GM23338 (cell line): Measurements from ENCODE around the gene ZNF33B. TPM values are rescaled to one million over a fixed set of nuclear protein-coding genes. Genes with fewer than 3 reads are reported as not detected.

Experiments used
- ATAC-seq: fragments of 200-7000 bp; cut with Tn5 transposase; 3 replicates; pipeline ENCODE4 v1.9.1; 2020
- DNase-seq: peaks from one replicate; pipeline ENCODE4 v3.0.0-alpha.2; 2015; ENCODE audit warnings: low spot score
- H2AFZ ChIP-seq: fragments of 200-600 bp; sonication (generic); 2 replicates; pipeline ENCODE4 v1.8.0; 2016; ENCODE audit warnings: antibody characterized with exemption, mild to moderate bottlenecking, moderate library complexity
- H3F3A ChIP-seq: fragments of 200-600 bp; sonication (generic); replicated peaks from 2 replicates; pipeline ENCODE4 v1.8.0; 2017; ENCODE audit warnings: antibody characterized with exemption, mixed run types, low read depth
- H3K27ac ChIP-seq: fragments of 200-600 bp; sonication (generic); 2 replicates; pipeline ENCODE4 v1.6.1; 2016; ENCODE audit warnings: low read depth
- H3K27me3 ChIP-seq: fragments of 200-600 bp; sonication (generic); 2 replicates; pipeline ENCODE4 v1.8.0; 2016; ENCODE audit warnings: mild to moderate bottlenecking, mixed run types, moderate library complexity; ENCODE audit not compliant: insufficient read depth
- H3K36me3 ChIP-seq: fragments of 200-600 bp; sonication (generic); 2 replicates; pipeline ENCODE4 v1.8.0; 2016; ENCODE audit warnings: mild to moderate bottlenecking; ENCODE audit not compliant: insufficient read depth
- H3K4me1 ChIP-seq: fragments of 200-600 bp; sonication (generic); 2 replicates; pipeline ENCODE4 v1.8.0; 2016; ENCODE audit warnings: mild to moderate bottlenecking, moderate library complexity; ENCODE audit not compliant: insufficient read depth
- H3K4me2 ChIP-seq: fragments of 200-600 bp; sonication (generic); 2 replicates; pipeline ENCODE4 v1.7.1; 2017; ENCODE audit warnings: mixed run types
- H3K4me3 ChIP-seq: fragments of 200-600 bp; sonication (generic); 2 replicates; pipeline ENCODE4 v1.6.1; 2016; ENCODE audit warnings: mixed run types
- H3K79me2 ChIP-seq: fragments of 200-600 bp; sonication (generic); replicated peaks from 2 replicates; pipeline ENCODE4 v1.8.0; 2017; ENCODE audit warnings: mild to moderate bottlenecking; ENCODE audit not compliant: insufficient read depth
- H3K9me2 ChIP-seq: fragments of 200-600 bp; sonication (generic); 2 replicates; pipeline ENCODE4 v1.8.0; 2017; ENCODE audit not compliant: insufficient read depth
- H4K20me1 ChIP-seq: fragments of 200-600 bp; sonication (generic); replicated peaks from 2 replicates; pipeline ENCODE4 v1.8.0; 2017; ENCODE audit warnings: mild to moderate bottlenecking; ENCODE audit not compliant: insufficient read depth
- H3K27ac Mint-ChIP-seq: 2 replicates; pipeline ENCODE4 v1.8.0; 2020; ENCODE audit warnings: inconsistent platforms, mild to moderate bottlenecking, moderate library complexity, mixed read lengths
- H3K27me3 Mint-ChIP-seq: 3 replicates; pipeline ENCODE4 v1.8.0; 2022; ENCODE audit warnings: low read depth, mild to moderate bottlenecking, moderate library complexity, mixed read lengths, inconsistent platforms; ENCODE audit not compliant: insufficient read depth, poor library complexity
- H3K36me3 Mint-ChIP-seq: 3 replicates; pipeline ENCODE4 v1.8.0; 2021; ENCODE audit warnings: low read depth, mild to moderate bottlenecking, inconsistent platforms, moderate library complexity, mixed read lengths
- H3K4me1 Mint-ChIP-seq: 3 replicates; pipeline ENCODE4 v1.8.0; 2020; ENCODE audit warnings: mild to moderate bottlenecking, inconsistent platforms, mixed read lengths
- H3K4me3 Mint-ChIP-seq: 3 replicates; pipeline ENCODE4 v1.8.0; 2021; ENCODE audit warnings: moderate library complexity, mild to moderate bottlenecking, inconsistent platforms, mixed read lengths
- H3K9me3 Mint-ChIP-seq: 3 replicates; pipeline ENCODE4 v1.8.0; 2020; ENCODE audit warnings: moderate library complexity, mild to moderate bottlenecking, inconsistent platforms, mixed read lengths
- EZH2 ChIP-seq: fragments of 200-600 bp; sonication (generic); IDR thresholded peaks from one replicate; pipeline ENCODE4 v1.8.0; 2017; ENCODE audit warnings: antibody characterized with exemption, mild to moderate bottlenecking, low read depth; ENCODE audit not compliant: unreplicated experiment
- JUNB ChIP-seq: IDR thresholded peaks from one replicate; pipeline ENCODE4 v1.6.1; 2016; ENCODE audit warnings: antibody characterized with exemption; ENCODE audit not compliant: unreplicated experiment
- STAT1 ChIP-seq: IDR thresholded peaks from one replicate; pipeline ENCODE4 v1.6.1; 2016; ENCODE audit warnings: antibody characterized with exemption; ENCODE audit not compliant: unreplicated experiment
- polyA plus RNA-seq: library from polyadenylated mRNA; unstranded; fragments of >200 nt; fragmentation: Nextera tagmentation; extraction: Ambion mirVana; gene quantifications from 2 replicates; pipeline ENCODE4 v1.2.1, GENCODE V29; 2016
- total RNA-seq: library from RNA; depleted of rRNA; stranded (reverse); fragments of >200 nt; shearing (Covaris generic); gene quantifications from 2 replicates; pipeline ENCODE4 v1.2.3, GENCODE V29; 2014
- TF ChIP-seq, protein P1 (sequence below): IDR thresholded peaks from one replicate; pipeline ENCODE4 v1.6.1; 2018; ENCODE audit warnings: antibody characterized with exemption; ENCODE audit not compliant: unreplicated experiment
- TF ChIP-seq, protein P2 (sequence below): fragments of 250-450 bp; sonication (Bioruptor Pico); IDR thresholded peaks from 2 replicates; pipeline ENCODE4 v1.5.0; 2020; ENCODE audit warnings: mild to moderate bottlenecking, moderate library complexity

ZNF33B gene
- total and polyA plus RNA-seq, 2 experiments from 2014 or later, result 14.4 to 17.2 TPM

DNA sequence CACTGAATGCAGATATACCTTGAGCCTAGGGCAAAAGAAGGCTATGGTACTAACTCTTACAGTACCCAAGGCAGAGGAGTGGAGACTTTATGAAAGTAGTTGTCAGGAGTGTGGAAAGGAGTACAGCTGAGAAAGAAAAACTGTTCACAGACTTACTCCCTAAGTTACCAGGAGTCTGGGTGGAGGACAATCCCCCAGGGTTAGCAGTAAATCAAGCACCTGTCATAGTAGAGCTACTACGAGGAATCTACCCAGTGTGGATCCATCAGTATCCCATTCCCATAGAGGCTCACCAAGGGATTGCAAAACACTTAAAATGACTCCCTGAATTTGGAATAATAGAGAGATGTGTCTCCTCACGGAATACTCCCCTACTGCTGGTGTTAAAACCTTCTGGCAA is 10.1 kb upstream of the ZNF33B start (continued):
- TF ChIP-seq EZH2, result no peak

DNA sequence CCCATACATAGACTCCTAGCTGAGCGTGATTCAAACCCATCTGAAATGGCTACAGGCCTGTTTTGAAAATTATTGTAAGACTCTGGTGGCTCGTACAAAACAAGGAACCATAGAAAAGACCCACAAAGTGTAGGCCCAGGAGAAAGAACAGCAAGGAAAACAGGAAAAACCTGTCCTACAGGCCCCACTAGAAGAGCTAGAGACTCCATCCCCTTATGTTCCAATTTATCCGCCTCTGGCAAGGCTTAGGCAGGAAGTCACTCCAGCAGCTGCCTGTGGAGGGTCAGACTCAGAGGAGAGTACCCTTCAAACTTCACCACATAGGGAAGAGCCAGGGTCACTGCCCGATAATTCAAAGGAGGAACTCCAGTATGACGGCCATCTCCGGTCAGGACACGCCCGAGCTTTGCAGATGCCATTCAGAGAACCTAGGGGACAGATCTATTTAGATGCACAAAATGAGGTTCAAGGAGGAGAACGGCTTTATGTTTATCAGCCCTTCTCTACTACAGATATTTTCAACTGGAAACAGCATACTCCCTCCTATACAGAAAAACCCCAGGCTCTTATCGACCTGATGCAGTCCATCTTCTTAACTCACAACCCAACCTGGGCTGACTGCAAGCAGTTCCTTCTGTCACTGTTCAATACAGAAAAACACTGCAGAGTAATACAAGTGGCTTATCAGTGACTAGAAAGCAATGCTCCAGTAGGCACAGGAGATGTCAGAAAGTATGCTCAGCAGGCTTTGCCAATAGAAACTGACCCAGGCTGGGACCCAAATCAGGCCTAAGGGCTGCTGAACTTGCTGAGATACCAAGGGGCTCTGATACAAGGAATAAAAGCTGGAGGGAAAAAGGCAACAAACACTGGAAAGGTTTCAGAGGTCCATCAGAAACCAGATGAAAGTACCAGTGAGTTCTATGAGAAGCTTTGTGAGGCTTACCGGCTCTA is 8.6 kb upstream of the ZNF33B start:
- DNase-seq (peak; percentile 5), ATAC-seq (no peak)
- H3K36me3 ChIP-seq, result no peaks in the 10 kb centered on the region
- TF ChIP-seq, protein P1, sequence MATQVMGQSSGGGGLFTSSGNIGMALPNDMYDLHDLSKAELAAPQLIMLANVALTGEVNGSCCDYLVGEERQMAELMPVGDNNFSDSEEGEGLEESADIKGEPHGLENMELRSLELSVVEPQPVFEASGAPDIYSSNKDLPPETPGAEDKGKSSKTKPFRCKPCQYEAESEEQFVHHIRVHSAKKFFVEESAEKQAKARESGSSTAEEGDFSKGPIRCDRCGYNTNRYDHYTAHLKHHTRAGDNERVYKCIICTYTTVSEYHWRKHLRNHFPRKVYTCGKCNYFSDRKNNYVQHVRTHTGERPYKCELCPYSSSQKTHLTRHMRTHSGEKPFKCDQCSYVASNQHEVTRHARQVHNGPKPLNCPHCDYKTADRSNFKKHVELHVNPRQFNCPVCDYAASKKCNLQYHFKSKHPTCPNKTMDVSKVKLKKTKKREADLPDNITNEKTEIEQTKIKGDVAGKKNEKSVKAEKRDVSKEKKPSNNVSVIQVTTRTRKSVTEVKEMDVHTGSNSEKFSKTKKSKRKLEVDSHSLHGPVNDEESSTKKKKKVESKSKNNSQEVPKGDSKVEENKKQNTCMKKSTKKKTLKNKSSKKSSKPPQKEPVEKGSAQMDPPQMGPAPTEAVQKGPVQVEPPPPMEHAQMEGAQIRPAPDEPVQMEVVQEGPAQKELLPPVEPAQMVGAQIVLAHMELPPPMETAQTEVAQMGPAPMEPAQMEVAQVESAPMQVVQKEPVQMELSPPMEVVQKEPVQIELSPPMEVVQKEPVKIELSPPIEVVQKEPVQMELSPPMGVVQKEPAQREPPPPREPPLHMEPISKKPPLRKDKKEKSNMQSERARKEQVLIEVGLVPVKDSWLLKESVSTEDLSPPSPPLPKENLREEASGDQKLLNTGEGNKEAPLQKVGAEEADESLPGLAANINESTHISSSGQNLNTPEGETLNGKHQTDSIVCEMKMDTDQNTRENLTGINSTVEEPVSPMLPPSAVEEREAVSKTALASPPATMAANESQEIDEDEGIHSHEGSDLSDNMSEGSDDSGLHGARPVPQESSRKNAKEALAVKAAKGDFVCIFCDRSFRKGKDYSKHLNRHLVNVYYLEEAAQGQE, result no peak
- TF ChIP-seq EZH2 (no peak), JUNB (no peak), STAT1 (no peak)
- TF ChIP-seq, protein P2, sequence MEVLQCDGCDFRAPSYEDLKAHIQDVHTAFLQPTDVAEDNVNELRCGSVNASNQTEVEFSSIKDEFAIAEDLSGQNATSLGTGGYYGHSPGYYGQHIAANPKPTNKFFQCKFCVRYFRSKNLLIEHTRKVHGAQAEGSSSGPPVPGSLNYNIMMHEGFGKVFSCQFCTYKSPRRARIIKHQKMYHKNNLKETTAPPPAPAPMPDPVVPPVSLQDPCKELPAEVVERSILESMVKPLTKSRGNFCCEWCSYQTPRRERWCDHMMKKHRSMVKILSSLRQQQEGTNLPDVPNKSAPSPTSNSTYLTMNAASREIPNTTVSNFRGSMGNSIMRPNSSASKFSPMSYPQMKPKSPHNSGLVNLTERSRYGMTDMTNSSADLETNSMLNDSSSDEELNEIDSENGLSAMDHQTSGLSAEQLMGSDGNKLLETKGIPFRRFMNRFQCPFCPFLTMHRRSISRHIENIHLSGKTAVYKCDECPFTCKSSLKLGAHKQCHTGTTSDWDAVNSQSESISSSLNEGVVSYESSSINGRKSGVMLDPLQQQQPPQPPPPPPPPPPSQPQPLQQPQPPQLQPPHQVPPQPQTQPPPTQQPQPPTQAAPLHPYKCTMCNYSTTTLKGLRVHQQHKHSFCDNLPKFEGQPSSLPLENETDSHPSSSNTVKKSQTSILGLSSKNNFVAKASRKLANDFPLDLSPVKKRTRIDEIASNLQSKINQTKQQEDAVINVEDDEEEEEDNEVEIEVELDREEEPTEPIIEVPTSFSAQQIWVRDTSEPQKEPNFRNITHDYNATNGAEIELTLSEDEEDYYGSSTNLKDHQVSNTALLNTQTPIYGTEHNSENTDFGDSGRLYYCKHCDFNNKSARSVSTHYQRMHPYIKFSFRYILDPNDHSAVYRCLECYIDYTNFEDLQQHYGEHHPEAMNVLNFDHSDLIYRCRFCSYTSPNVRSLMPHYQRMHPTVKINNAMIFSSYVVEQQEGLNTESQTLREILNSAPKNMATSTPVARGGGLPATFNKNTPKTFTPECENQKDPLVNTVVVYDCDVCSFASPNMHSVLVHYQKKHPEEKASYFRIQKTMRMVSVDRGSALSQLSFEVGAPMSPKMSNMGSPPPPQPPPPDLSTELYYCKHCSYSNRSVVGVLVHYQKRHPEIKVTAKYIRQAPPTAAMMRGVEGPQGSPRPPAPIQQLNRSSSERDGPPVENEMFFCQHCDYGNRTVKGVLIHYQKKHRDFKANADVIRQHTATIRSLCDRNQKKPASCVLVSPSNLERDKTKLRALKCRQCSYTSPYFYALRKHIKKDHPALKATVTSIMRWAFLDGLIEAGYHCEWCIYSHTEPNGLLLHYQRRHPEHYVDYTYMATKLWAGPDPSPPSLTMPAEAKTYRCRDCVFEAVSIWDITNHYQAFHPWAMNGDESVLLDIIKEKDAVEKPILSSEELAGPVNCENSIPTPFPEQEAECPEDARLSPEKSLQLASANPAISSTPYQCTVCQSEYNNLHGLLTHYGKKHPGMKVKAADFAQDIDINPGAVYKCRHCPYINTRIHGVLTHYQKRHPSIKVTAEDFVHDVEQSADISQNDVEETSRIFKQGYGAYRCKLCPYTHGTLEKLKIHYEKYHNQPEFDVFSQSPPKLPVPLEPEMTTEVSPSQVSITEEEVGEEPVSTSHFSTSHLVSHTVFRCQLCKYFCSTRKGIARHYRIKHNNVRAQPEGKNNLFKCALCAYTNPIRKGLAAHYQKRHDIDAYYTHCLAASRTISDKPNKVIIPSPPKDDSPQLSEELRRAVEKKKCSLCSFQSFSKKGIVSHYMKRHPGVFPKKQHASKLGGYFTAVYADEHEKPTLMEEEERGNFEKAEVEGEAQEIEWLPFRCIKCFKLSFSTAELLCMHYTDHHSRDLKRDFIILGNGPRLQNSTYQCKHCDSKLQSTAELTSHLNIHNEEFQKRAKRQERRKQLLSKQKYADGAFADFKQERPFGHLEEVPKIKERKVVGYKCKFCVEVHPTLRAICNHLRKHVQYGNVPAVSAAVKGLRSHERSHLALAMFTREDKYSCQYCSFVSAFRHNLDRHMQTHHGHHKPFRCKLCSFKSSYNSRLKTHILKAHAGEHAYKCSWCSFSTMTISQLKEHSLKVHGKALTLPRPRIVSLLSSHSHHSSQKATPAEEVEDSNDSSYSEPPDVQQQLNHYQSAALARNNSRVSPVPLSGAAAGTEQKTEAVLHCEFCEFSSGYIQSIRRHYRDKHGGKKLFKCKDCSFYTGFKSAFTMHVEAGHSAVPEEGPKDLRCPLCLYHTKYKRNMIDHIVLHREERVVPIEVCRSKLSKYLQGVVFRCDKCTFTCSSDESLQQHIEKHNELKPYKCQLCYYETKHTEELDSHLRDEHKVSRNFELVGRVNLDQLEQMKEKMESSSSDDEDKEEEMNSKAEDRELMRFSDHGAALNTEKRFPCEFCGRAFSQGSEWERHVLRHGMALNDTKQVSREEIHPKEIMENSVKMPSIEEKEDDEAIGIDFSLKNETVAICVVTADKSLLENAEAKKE, result no peak
- H3K27me3 ChIP-seq, result no peaks in the 10 kb centered on the region
- H2AFZ ChIP-seq, result no peak overlapping the region
- no peaks in the 10 kb centered on the region for H3K4me1 Mint-ChIP-seq
- no peak overlapping the region for H3K4me3 ChIP-seq
- H3F3A ChIP-seq, result no peaks in the 10 kb centered on the region
- H3K36me3 Mint-ChIP-seq, result peaks cover 4% of the 10 kb centered on the region; the same call in 2 of the 3 replicates
- no peak overlapping the region for H3K4me3 Mint-ChIP-seq
- H3K79me2 ChIP-seq, result no peaks in the 10 kb centered on the region
- no peak overlapping the region for H3K4me2 ChIP-seq
- H3K27ac ChIP-seq, result no peak overlapping the region
- H3K27me3 Mint-ChIP-seq, result peaks cover 11% of the 10 kb centered on the region
- H3K9me2 ChIP-seq, result no peaks in the 10 kb centered on the region
- peaks cover 77% of the 10 kb centered on the region for H3K9me3 Mint-ChIP-seq
- H3K4me1 ChIP-seq, result no peaks in the 10 kb centered on the region
- no peaks in the 10 kb centered on the region for H4K20me1 ChIP-seq
- H3K27ac Mint-ChIP-seq, result no peak overlapping the region
